ENCODE measurements around the gene ARHGEF33.

GRCh38 chr2:38887902-38888554, 1.6 kb upstream of the ARHGEF33 start:
- no peak for TF ChIP-seq MAZ (IDR thresholded peaks at IDR 0.05; ENCODE audit: borderline replicate concordance, low read depth, low read length)
- no peak for TF ChIP-seq CTCF (IDR thresholded peaks at IDR 0.05)
- no peak for TF ChIP-seq RCOR1 (IDR thresholded peaks at IDR 0.05; ENCODE audit: low read depth, low read length)
- no peak for TF ChIP-seq REST (IDR thresholded peaks at IDR 0.05)
- TF ChIP-seq KDM5A (IDR thresholded peaks at IDR 0.05) = no peak

Measured in A549 (cell line).